ENCODE measurements around the gene C12orf42.

The C12orf42 gene

DNA sequence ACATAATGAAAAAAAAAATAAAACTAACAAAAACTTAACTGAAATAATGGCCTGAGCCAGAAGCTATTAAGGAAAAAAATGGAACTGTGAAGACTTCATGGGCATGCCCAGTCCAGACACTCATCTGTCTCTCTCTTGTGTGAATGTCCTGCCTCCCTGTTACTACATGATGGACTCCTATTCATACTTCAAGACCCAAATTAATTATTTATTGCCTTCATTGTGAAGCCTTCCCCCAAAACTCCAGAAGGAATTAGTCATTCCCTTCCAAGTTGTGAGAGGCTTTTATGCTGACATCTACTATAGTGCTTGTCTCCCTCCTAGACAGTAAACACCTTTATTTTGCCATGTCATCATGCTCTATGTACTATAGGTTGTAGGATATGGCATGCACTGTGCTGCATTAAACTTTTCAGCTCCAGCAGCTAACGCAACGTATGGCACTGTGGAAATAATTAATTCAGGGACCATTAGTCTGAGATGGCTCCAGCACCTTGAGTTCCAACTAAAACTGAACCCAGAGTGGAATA is 25.0 kb upstream of the C12orf42 start:
- peak; percentile 5 for FAIRE-seq
- TF ChIP-seq PAX5 (IDR thresholded peaks at IDR 0.05; ENCODE audit: insufficient read depth, low read length, severe bottlenecking): no peak
- no peak for TF ChIP-seq POLR2A (IDR thresholded peaks at IDR 0.05; ENCODE audit: low read depth, low read length)
- no peak for TF ChIP-seq TAF1 (IDR thresholded peaks at IDR 0.05; ENCODE audit: low read depth, low read length)
- no peak for DNase-seq (ENCODE audit: insufficient read length, low spot score)

DNA sequence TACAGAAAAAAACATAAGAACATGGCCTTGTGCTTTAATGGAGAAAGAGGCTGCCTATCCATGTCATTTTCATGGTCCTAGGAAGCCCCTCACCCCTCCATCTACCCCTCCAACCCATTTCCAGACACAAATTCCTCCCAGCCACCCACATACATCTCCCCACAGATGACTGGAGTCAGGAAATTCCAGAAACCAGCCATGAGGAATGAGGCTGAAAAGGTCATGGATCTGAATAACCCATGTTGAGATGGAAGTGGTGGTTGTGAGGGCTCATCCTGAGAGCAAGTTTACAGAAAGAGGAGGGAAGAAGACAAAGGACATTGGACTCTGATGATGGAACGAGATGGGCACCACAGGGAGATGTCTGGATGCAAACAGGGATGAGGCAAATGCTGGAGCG is 23.9 kb upstream of the C12orf42 start:
- FAIRE-seq (no peak), DNase-seq (ENCODE audit: insufficient read length, low spot score) (no peak)
- TF ChIP-seq SPI1 (IDR thresholded peaks at IDR 0.05; ENCODE audit: low read depth, low read length) (no peak), POLR2AphosphoS5 (IDR thresholded peaks at IDR 0.05; ENCODE audit: low read depth, low read length) (no peak), PAX5 (IDR thresholded peaks at IDR 0.05; ENCODE audit: insufficient read depth, low read length, severe bottlenecking) (no peak), POLR2A (IDR thresholded peaks at IDR 0.05; ENCODE audit: low read depth, low read length) (no peak), POU2F2 (IDR thresholded peaks at IDR 0.05; ENCODE audit: low read depth, low read length) (no peak), TAF1 (IDR thresholded peaks at IDR 0.05; ENCODE audit: low read depth, low read length) (no peak)

- FAIRE-seq: no peak
- TF ChIP-seq SPI1 (IDR thresholded peaks at IDR 0.05; ENCODE audit: low read depth, low read length) (peak; percentile 86), POLR2A (IDR thresholded peaks at IDR 0.05; ENCODE audit: low read depth, low read length) (no peak)
- no peak for DNase-seq (ENCODE audit: insufficient read length, low spot score)
Measured at GRCh38 chr12:103518899-103519298, 23.1 kb upstream of the C12orf42 start.

DNA sequence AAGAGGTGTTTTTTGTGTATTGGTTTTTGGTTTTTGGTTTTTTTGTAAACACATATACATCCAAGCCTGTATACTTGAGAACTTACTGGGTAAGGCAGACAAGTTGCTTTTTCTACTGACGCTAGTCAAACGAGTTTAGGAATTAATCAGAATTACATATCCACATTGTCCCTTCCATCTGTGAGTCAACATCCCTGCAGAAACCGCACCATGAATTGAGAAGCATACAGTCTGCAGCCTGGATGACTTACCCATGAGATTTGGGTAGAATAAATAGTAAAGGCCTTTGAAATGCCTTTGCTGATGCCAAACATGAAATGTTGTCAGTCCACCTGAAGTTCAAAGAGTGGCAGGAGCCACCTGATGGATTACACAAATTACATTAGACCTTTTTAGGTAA is 21.4 kb upstream of the C12orf42 start:
- FAIRE-seq: no peak
- TF ChIP-seq POLR2A (IDR thresholded peaks at IDR 0.05; ENCODE audit: low read depth, low read length) (no peak), SPI1 (IDR thresholded peaks at IDR 0.05; ENCODE audit: low read depth, low read length) (no peak), PAX5 (IDR thresholded peaks at IDR 0.05; ENCODE audit: insufficient read depth, low read length, severe bottlenecking) (no peak), POU2F2 (IDR thresholded peaks at IDR 0.05; ENCODE audit: low read depth, low read length) (no peak), TAF1 (IDR thresholded peaks at IDR 0.05; ENCODE audit: low read depth, low read length) (no peak), POLR2AphosphoS5 (IDR thresholded peaks at IDR 0.05; ENCODE audit: low read depth, low read length) (no peak)
- DNase-seq (ENCODE audit: insufficient read length, low spot score): no peak

DNA sequence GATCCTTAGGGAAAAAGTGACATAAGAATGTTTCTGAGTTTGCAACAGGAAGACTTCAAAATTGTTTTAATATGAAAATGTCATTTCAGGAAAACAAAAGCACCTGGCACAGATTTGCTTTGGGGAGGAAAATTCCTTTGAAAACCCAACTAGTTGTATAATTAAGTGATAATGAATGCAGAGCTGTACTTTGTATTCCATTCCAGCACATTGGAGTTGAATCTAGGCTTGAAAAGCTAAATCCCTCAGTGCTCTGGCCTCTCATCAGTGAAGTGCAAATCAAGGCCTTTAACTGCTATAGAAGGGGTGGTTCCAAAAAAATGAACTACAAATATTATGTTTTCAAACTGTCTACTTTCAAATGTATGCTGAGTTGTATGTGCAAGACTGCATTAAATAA is 19.6 kb upstream of the C12orf42 start:
- DNase-seq (ENCODE audit: insufficient read length, low spot score) (no peak), FAIRE-seq (no peak)
- TF ChIP-seq POU2F2 (IDR thresholded peaks at IDR 0.05; ENCODE audit: low read depth, low read length): no peak
- TF ChIP-seq SPI1 (IDR thresholded peaks at IDR 0.05; ENCODE audit: low read depth, low read length): no peak
- no peak for TF ChIP-seq POLR2A (IDR thresholded peaks at IDR 0.05; ENCODE audit: low read depth, low read length)

- TF ChIP-seq POU2F2 (IDR thresholded peaks at IDR 0.05; ENCODE audit: low read depth, low read length) (no peak), POLR2AphosphoS5 (IDR thresholded peaks at IDR 0.05; ENCODE audit: low read depth, low read length) (no peak), POLR2A (IDR thresholded peaks at IDR 0.05; ENCODE audit: low read depth, low read length) (no peak), PAX5 (IDR thresholded peaks at IDR 0.05; ENCODE audit: insufficient read depth, low read length, severe bottlenecking) (no peak), TAF1 (IDR thresholded peaks at IDR 0.05; ENCODE audit: low read depth, low read length) (no peak), SPI1 (IDR thresholded peaks at IDR 0.05; ENCODE audit: low read depth, low read length) (no peak)
- FAIRE-seq: no peak
- no peak for DNase-seq (ENCODE audit: insufficient read length, low spot score)
Measured at GRCh38 chr12:103513875-103514274, 18.1 kb upstream of the C12orf42 start.

DNA sequence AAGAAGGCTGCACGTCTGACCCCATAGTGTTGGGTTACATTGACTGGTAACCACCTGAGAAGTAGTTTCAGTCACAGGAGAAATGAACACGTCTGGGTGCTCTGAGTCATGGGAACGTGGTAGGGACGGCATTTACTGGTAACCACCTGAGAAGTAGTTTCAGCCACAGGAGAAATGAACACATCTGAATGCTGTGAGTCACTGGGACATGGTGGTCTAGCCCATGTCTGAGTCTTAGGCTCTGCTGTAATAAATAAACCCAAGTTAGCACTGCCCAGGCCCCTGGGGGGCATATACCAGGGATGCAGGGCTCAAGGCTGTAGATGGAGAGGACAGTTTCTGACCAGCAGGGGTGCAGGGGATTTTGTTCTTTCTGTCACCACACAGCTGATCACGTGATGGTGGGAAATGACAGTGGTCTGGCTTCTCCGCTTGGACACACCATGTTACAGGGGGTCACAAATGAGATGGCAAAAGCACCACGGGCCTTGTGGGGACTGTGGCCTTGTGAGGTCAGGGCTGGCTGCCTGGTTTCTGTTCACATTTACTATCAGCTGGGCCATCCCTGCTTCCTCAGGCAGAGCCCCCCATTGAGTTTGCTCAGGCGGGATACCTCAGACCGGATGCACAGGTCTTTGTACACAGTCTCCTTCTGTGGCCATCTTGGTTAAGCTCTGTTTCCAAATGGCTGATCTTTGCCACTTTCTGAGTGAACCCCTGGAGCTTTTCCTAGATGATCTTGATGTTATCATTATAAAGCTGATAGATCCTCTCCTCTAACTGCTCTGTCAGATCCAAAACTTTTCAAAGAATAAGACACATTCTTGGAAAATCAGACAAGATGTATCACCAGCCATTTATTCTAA is 9.8 kb upstream of the C12orf42 start:
- FAIRE-seq: peak; percentile 98
- peak; percentile 44 for DNase-seq (ENCODE audit: insufficient read length, low spot score)

DNA sequence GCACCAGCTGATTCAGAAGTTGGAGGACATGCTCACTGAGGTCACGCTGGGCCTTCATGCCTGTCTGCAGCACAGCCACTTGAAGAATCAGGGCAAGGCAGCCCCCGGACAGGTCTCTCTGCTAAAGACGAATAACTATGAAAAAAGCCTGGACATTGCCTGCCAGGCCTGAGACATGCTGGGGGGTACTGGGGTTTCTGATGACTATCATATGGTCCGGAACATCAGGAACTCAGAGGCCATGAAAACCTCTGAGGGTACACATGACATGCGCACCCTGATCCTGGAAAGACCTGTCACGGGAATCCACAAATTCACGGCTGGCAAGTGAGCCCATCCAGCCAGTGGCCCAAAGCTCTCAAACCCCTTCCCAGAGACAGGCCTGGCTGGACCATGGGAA is 8.8 kb upstream of the C12orf42 start:
- DNase-seq (ENCODE audit: insufficient read length, low spot score) (no peak), FAIRE-seq (peak; percentile 9)
- TF ChIP-seq POU2F2 (IDR thresholded peaks at IDR 0.05; ENCODE audit: low read depth, low read length) (no peak), PAX5 (IDR thresholded peaks at IDR 0.05; ENCODE audit: insufficient read depth, low read length, severe bottlenecking) (no peak), TAF1 (IDR thresholded peaks at IDR 0.05; ENCODE audit: low read depth, low read length) (no peak), POLR2AphosphoS5 (IDR thresholded peaks at IDR 0.05; ENCODE audit: low read depth, low read length) (no peak), POLR2A (IDR thresholded peaks at IDR 0.05; ENCODE audit: low read depth, low read length) (no peak), SPI1 (IDR thresholded peaks at IDR 0.05; ENCODE audit: low read depth, low read length) (no peak)

More for the DNA sequence above, 9.8 kb upstream of the C12orf42 start:
- 0 out of 2 replicates have a peak, but pooled peaks have one; percentile 5 for TF ChIP-seq SPI1 (IDR thresholded peaks at IDR 0.05; ENCODE audit: low read depth, low read length)
- TF ChIP-seq POLR2AphosphoS5 (IDR thresholded peaks at IDR 0.05; ENCODE audit: low read depth, low read length): no peak
- peak; percentile 73; the same call in 1 of the 2 replicates for TF ChIP-seq POU2F2 (IDR thresholded peaks at IDR 0.05; ENCODE audit: low read depth, low read length)
- no peak for TF ChIP-seq TAF1 (IDR thresholded peaks at IDR 0.05; ENCODE audit: low read depth, low read length)

GRCh38 chr12:103503546-103504480 is 8.0 kb upstream of the C12orf42 start:
- FAIRE-seq: peak; percentile 86
- peak; percentile 25 for DNase-seq (ENCODE audit: insufficient read length, low spot score)
- TF ChIP-seq POLR2A (IDR thresholded peaks at IDR 0.05; ENCODE audit: low read depth, low read length): no peak
- TF ChIP-seq PAX5 (IDR thresholded peaks at IDR 0.05; ENCODE audit: insufficient read depth, low read length, severe bottlenecking): no peak
- no peak for TF ChIP-seq SPI1 (IDR thresholded peaks at IDR 0.05; ENCODE audit: low read depth, low read length)
- TF ChIP-seq TAF1 (IDR thresholded peaks at IDR 0.05; ENCODE audit: low read depth, low read length): no peak
- no peak for TF ChIP-seq POU2F2 (IDR thresholded peaks at IDR 0.05; ENCODE audit: low read depth, low read length)
- TF ChIP-seq POLR2AphosphoS5 (IDR thresholded peaks at IDR 0.05; ENCODE audit: low read depth, low read length): no peak
